ENCODE measurements around the gene BMPR1A.
"Not testable (repeated sequence)": the region's sequence is repeated elsewhere in the genome, so short reads cannot be mapped to it uniquely, and the experiment has no call there.

BMPR1A gene

DNA sequence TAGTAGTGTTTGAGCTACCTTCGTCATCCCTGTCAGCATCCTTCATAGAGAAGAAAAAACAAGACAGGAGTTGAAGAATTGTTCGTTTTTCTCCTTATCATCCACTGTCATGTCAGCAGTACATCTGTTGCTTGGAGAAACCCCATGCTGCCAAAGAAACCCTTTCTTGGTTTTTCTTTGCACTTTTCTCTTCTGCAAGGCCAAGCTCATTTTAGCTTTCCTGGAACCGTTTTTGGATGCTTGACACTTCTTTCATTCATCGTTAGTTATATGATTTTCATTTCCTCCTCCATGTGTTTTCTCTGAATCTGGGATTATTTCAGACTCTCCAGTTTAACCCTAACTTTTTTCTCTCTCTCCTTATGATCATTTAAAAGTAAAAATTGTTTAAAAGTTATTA is 142.1 kb downstream of the BMPR1A start:
- no peak for DNase-seq

DNA sequence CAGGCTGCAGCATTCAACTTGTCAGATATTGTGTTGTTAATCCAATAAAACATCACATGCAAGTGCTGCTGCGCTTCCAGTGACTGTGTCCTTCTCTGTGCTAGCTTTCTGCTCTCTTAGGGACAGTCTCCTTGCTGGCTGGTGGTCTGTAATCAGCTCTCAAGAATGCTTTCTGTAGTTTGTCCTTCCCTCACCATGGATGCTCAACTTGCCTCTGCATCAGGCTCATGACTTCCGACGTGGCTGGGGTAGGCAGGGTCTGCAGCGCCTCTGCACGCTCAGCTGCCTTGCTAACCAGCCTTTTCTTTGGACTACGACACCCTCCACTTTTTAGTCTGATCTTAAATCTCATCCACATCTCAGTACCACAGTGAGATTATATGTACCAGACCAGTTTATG is 142.7 kb downstream of the BMPR1A start:
- no peak for DNase-seq

DNA sequence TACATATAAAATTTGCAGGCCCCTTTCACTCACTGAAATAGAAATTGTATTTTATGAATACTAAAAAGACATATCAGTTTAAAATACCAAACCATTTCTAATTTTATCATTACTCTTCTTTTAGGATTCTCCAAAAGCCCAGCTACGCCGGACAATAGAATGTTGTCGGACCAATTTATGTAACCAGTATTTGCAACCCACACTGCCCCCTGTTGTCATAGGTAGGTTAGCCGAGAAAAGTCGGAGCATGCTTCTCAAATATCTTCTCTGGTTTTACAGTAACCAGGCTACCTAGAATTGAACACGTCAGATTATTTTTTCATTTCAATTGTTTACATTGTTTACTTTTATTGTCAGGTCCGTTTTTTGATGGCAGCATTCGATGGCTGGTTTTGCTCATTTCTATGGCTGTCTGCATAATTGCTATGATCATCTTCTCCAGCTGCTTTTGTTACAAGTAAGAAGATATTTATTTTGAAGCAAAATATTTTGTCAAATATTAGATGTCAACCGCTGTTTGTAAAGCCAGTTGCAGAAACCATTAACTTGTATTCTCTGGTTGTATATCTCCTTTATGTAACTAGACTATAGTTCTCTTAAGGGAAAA is 143.4 kb downstream of the BMPR1A start:
- DNase-seq, result peak; percentile 24 to 65

GRCh38 chr10:86900955-86901354 is 144.5 kb downstream of the BMPR1A start:
- no peak for DNase-seq

DNA sequence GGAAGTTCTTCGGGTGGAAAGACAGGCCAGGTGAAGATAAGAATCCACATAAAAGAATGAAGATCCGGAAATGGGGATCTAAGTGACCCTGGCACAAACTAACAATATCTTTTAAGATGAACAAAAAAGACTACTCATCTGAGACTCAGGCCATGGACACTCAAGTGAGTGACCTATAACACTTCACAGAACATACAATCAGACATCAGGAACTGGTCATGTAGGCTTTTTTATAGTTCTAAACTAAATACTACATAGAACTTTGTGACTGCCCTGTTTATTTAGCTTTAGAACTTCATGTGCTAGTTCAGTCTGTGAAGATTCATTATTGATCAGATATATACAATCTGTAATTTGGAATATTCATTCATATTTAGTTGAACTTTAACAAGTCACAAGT is 148.2 kb downstream of the BMPR1A start:
- no peak for DNase-seq

GRCh38 chr10:86905429-86905828 is 149.0 kb downstream of the BMPR1A start:
- DNase-seq, result no peak

- no peak for DNase-seq
Observed at GRCh38 chr10:86914734-86915133, 158.3 kb downstream of the BMPR1A start.

- no peak for DNase-seq
Observed at GRCh38 chr10:86918022-86918471, 161.6 kb downstream of the BMPR1A start.

DNA sequence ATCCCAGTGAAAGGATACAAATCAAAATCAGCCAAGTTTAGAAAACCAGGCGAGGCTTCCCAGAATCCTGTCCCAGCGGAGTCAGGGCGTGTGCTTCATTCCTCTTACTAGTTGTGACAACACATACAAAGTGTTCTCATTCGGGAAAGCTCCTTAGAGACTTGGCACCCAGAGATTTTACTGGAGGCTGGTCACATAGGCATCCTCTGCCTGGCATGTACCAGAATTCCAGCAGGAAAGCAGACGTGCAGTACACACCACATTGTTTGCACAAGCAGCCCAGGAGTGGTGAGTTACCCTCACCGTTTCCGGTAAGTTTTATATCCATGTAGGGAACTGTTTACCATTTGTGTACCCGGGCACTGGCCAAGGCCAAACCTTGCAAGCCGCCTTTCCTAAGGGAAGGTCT is 166.1 kb downstream of the BMPR1A start:
- DNase-seq, result no peak

- no peak for DNase-seq
Observed at GRCh38 chr10:86929468-86930380, 173.3 kb downstream of the BMPR1A start.

DNA sequence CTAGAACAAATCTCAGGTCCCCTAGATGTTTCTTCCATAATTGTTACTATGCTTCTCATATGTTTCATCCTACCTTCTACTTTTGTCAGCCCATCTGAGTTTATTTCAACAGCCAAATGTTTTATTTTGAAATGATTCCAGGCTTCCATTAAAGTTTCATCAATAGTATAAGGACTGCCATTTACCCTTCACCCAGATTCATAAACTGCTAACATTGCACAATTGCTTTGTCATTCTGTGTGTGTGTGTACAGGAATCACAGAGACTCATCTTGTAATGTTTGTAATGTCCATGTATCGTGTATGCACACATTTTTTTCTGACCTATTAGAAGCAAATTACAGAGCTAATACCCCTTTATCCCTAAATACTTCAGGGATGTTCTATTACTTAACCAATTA is 175.5 kb downstream of the BMPR1A start:
- DNase-seq, result no peak

- DNase-seq, result no peak
Observed at GRCh38 chr10:86932674-86933073, 176.3 kb downstream of the BMPR1A start.

GRCh38 chr10:86934162-86934711 is 177.8 kb downstream of the BMPR1A start:
- not testable (repeated sequence) for DNase-seq

- no peak for DNase-seq
Observed at GRCh38 chr10:86936661-86937501, 180.5 kb downstream of the BMPR1A start.

DNA sequence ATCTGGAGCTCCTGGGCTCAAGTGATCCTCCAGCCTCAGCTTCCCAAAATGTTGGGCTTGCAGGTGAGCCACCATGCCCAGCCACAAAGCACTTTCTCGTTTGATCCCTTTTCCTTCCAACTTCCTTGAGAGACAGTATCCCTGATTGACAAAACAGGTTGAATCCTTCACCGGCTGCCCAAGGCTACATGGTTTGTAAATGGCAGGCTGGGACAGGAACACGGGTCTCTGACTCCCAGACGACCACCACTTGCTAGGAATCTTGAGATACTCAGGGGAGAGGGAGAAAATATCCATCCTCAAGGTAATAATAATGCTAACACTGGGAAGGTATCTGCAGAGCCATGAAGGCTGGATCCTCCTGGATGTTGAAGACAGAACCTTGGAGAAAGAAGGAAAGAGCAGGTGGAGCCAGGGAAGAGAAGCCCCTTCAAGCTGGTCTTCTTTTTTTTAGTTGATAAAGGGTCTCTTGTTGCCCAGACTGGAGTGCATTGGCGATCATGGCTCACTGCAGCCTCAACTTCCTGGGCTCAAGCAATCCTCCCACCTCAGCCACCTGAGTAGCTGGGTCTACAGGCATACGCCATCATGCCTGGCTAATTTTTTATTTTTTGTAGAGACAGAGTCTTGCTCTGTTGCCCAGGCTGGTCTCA is 181.2 kb downstream of the BMPR1A start:
- no peak for DNase-seq

DNA sequence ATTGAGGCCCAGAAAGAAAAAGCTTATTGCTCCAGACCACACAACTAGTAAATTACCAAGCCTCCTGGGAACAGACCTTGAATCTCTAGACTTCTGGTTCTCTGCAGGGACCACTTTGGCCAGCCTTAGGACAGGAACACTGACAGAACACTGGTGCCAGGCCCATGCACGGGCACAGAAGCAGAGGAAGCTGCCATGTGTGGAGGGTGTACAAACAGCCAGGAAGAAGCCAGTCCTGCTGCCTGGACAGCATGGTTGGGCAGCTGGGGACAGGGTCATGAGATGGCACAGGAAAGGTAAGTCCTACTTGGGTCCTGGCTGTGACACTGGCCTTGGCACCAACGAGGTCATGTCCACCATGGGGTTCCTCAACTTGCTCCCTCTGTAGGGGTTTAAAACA is 181.8 kb downstream of the BMPR1A start:
- no peak for DNase-seq

DNA sequence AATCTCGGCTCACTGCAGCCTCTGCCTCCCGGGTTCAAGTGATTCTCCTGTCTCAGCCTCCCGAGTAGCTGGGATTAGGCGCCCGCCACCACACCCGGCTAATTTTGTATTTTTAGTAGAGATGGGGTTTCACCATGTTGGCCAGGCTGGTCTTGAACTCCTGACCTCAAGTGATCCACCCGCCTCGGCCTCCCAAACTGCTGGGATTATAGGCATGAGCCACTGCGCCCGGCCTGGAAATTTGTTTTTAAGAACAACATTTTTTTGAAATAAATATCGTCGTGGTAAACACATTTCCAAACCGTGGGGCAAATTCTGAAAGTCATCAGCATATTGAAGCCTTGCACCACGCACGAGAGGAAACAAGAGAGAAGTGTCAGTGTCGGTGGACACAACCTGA is 183.7 kb downstream of the BMPR1A start:
- not testable (repeated sequence) for DNase-seq

DNA sequence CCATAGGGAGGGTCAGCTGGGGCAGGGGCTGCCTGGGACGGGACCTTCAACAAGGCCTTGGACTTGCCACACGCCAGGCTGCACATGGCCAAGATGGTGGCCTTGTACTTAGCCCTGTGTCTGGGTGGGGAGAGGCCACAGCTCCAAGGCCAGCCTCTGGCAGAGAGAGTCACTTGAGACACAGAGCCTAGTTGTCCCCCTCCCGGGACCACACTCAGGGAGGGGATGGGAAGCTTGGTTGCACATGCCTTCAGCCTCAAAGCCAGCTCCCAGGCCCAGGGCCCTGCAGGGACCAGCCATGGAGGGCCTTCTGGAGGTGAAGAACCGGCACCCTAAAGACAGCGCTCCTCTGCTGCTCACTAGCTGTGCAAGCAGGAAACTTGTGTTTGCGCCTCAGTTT is 184.3 kb downstream of the BMPR1A start:
- no peak for DNase-seq

DNA sequence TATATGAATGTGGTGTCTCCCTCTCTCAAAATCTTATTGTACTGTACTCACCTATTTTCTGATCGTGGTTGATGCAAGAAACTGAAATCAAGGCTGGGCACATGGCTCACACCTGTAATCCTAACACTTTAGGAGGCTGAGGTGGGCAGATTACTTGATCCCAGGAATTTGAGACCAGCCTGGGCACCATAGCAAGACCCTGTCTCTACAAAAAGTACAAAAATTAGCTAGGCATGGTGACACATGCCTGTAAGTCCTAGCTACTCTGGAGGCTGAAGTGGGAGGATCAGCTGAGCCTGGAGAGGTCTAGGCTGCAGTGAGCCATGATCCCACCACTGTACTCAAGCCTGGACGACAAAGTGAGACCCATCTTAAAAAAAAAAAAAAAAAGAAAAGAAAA is 185.0 kb downstream of the BMPR1A start:
- no peak for DNase-seq

- no peak for DNase-seq
Observed at GRCh38 chr10:86941991-86942421, 185.6 kb downstream of the BMPR1A start.

- DNase-seq, result no peak
Observed at GRCh38 chr10:86942441-86943315, 186.3 kb downstream of the BMPR1A start.

Data from NCI-H526 (cell line).